ENCODE data around the gene SLC25A48.

SLC25A48 gene

DNA sequence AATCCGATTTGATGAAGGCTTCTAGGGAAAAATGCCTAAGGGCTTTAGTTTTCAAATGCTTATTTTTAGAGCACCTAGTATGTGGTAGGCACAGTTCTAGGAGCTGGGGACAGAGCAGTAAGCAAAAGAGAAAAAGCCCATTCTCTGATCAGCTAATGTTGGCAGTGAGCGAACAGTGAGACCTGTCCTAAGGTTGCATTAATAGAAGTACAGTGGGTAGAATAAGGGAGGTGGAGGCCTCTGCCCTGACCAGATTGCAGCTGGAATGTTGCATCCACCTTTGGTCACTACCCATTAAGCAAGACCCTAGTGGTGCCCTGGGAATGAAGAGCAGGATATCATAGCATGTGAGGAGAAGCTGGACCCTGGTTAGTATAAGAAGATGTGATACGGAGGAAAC, 41.1 kb downstream of the SLC25A48 start:
- no peak overlapping the region for H3K4me3 ChIP-seq (ENCODE audit: low read length, poor library complexity, severe bottlenecking)
- no peaks in the 10 kb centered on the region for H3K9me2 ChIP-seq (replicated peaks; ENCODE audit: low read depth, low read length)
- no peaks in the 10 kb centered on the region for H3K79me2 ChIP-seq (ENCODE audit: insufficient read depth, low read length)
- no peak overlapping the region for H3K4me2 ChIP-seq (ENCODE audit: low read depth, low read length, poor library complexity, severe bottlenecking)
- no peaks in the 10 kb centered on the region for H3F3A ChIP-seq (ENCODE audit: low read depth)
- no peaks in the 10 kb centered on the region for H3K9me3 ChIP-seq (ENCODE audit: insufficient read depth, low read depth, low read length)
- no peaks in the 10 kb centered on the region for H3K27me3 ChIP-seq (ENCODE audit: insufficient read depth, low read length, poor library complexity, severe bottlenecking)
- H4K20me1 ChIP-seq (ENCODE audit: insufficient read depth, low read length, poor library complexity, severe bottlenecking) = no peaks in the 10 kb centered on the region
- H3K4me1 ChIP-seq (ENCODE audit: insufficient read depth, low read length, poor library complexity, severe bottlenecking) = no peaks in the 10 kb centered on the region
- no peaks in the 10 kb centered on the region for H3K36me3 ChIP-seq (ENCODE audit: insufficient read depth, low read length)
- TF ChIP-seq, protein P1, sequence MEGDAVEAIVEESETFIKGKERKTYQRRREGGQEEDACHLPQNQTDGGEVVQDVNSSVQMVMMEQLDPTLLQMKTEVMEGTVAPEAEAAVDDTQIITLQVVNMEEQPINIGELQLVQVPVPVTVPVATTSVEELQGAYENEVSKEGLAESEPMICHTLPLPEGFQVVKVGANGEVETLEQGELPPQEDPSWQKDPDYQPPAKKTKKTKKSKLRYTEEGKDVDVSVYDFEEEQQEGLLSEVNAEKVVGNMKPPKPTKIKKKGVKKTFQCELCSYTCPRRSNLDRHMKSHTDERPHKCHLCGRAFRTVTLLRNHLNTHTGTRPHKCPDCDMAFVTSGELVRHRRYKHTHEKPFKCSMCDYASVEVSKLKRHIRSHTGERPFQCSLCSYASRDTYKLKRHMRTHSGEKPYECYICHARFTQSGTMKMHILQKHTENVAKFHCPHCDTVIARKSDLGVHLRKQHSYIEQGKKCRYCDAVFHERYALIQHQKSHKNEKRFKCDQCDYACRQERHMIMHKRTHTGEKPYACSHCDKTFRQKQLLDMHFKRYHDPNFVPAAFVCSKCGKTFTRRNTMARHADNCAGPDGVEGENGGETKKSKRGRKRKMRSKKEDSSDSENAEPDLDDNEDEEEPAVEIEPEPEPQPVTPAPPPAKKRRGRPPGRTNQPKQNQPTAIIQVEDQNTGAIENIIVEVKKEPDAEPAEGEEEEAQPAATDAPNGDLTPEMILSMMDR (conservative IDR thresholded peaks at IDR 0.05; ENCODE audit: low read length) = no peak
- TF ChIP-seq EZH2phosphoT487 (IDR thresholded peaks at IDR 0.05; ENCODE audit: borderline replicate concordance) = no peak
- H3K9ac ChIP-seq (ENCODE audit: low read depth, low read length, poor library complexity, severe bottlenecking) = no peak overlapping the region
- H2AFZ ChIP-seq (ENCODE audit: low read length) = no peak overlapping the region

DNA sequence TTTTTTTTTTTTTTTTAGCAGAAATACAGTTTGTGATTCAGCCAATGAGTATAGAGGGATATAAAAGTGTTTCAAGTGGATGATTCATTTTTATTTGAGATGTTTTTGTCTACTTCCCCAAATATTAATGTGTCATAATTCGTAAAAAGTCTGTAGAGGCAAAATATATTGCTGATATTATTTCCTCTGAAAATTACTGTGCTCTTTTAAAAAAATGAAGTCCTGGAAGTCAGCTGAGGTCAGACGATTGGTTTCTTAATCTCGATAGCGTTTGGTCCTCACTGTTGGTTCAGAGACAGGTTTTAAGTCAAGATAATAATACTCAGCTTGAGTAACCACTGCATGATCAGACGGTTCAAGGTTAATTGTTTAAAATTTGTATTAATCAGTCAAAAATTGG, 41.7 kb downstream of the SLC25A48 start:
- Histone ChIP-seq H2AFZ (ENCODE audit: low read length) (no peak overlapping the region), H3K4me1 (ENCODE audit: insufficient read depth, low read length, poor library complexity, severe bottlenecking) (no peaks in the 10 kb centered on the region), H3F3A (ENCODE audit: low read depth) (no peaks in the 10 kb centered on the region), H3K9ac (ENCODE audit: low read depth, low read length, poor library complexity, severe bottlenecking) (no peak overlapping the region), H3K79me2 (ENCODE audit: insufficient read depth, low read length) (no peaks in the 10 kb centered on the region), H3K4me2 (ENCODE audit: low read depth, low read length, poor library complexity, severe bottlenecking) (no peak overlapping the region), H3K4me3 (ENCODE audit: low read length, poor library complexity, severe bottlenecking) (no peak overlapping the region), H3K27me3 (ENCODE audit: insufficient read depth, low read length, poor library complexity, severe bottlenecking) (no peaks in the 10 kb centered on the region), H4K20me1 (ENCODE audit: insufficient read depth, low read length, poor library complexity, severe bottlenecking) (no peaks in the 10 kb centered on the region), H3K9me3 (ENCODE audit: insufficient read depth, low read depth, low read length) (no peaks in the 10 kb centered on the region), H3K9me2 (replicated peaks; ENCODE audit: low read depth, low read length) (no peaks in the 10 kb centered on the region), H3K36me3 (ENCODE audit: insufficient read depth, low read length) (no peaks in the 10 kb centered on the region)
- no peak for TF ChIP-seq EZH2phosphoT487 (IDR thresholded peaks at IDR 0.05; ENCODE audit: borderline replicate concordance)
- TF ChIP-seq, protein P1 (conservative IDR thresholded peaks at IDR 0.05; ENCODE audit: low read length) = no peak

DNA sequence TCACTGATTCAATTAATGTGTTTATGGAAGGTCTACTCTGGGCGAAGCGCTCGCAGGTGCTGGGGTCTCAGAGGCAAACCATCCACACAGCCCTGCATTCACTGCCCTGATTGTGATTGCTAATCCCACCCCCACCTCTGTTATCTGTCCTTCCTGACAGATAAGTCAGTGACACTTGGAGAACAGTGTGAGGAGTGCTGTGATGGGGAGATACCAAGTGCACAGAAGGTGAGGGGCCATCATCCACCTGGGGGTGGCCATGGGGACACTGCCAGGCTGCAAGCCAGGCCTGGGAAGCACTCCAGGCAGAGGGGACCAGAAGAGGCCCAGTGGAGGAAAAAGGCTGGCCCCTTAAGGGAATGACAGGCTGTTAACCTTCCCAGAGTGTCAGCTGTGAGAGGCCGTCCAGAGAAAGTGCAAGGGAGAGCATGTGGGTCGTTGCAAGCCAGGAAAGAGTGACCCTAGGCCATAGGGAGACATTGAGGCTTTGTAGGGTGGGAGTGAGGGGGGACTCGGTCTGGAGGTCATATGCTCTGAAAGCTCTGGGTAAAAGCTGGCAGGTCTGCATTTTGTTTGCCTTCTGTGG, 43.2 kb downstream of the SLC25A48 start:
- Histone ChIP-seq H3K79me2 (ENCODE audit: insufficient read depth, low read length) (no peaks in the 10 kb centered on the region), H3K9me2 (replicated peaks; ENCODE audit: low read depth, low read length) (no peaks in the 10 kb centered on the region), H3K4me2 (ENCODE audit: low read depth, low read length, poor library complexity, severe bottlenecking) (no peak overlapping the region), H3K4me3 (ENCODE audit: low read length, poor library complexity, severe bottlenecking) (no peak overlapping the region), H3K27me3 (ENCODE audit: insufficient read depth, low read length, poor library complexity, severe bottlenecking) (no peaks in the 10 kb centered on the region), H3K36me3 (ENCODE audit: insufficient read depth, low read length) (no peaks in the 10 kb centered on the region), H3F3A (ENCODE audit: low read depth) (no peaks in the 10 kb centered on the region), H3K4me1 (ENCODE audit: insufficient read depth, low read length, poor library complexity, severe bottlenecking) (no peaks in the 10 kb centered on the region), H3K9me3 (ENCODE audit: insufficient read depth, low read depth, low read length) (no peaks in the 10 kb centered on the region), H3K9ac (ENCODE audit: low read depth, low read length, poor library complexity, severe bottlenecking) (no peak overlapping the region), H4K20me1 (ENCODE audit: insufficient read depth, low read length, poor library complexity, severe bottlenecking) (no peaks in the 10 kb centered on the region), H2AFZ (ENCODE audit: low read length) (no peak overlapping the region)
- TF ChIP-seq, protein P1 (conservative IDR thresholded peaks at IDR 0.05; ENCODE audit: low read length) = no peak
- no peak for TF ChIP-seq EZH2phosphoT487 (IDR thresholded peaks at IDR 0.05; ENCODE audit: borderline replicate concordance)
